ENCODE results near the gene MAPRE3.
A peak's percentile ranks its signal among the peaks of the same experiment; 100 is the strongest.
"Not testable (repeated sequence)": the region's sequence is repeated elsewhere in the genome, so short reads cannot be mapped to it uniquely, and the experiment has no call there.

MAPRE3 gene

GRCh38 chr2:26970244-26970927, at the start of gene MAPRE3:
Gene MAPRE3, plus strand, starts transcription at chr2:26970637. Its CDS starts 51,582 bp downstream, at chr2:27022219.
- DNase-seq (ENCODE audit: low spot score): peak; percentile 97

GRCh38 chr2:26921323-26921722, 49.1 kb upstream of the MAPRE3 start:
- DNase-seq (ENCODE audit: low spot score): no peak

GRCh38 chr2:26922405-26923188, 47.8 kb upstream of the MAPRE3 start:
- DNase-seq (ENCODE audit: low spot score): peak; percentile 72

GRCh38 chr2:26923189-26923466, 47.3 kb upstream of the MAPRE3 start:
- not testable (repeated sequence) for DNase-seq (ENCODE audit: low spot score)

- DNase-seq (ENCODE audit: low spot score): peak; percentile 42
Measured at GRCh38 chr2:26924731-26925099, 45.7 kb upstream of the MAPRE3 start.

GRCh38 chr2:26925100-26925791, 45.2 kb upstream of the MAPRE3 start:
- DNase-seq (ENCODE audit: low spot score): peak; percentile 62

GRCh38 chr2:26927221-26927620, 43.2 kb upstream of the MAPRE3 start:
- no peak for DNase-seq (ENCODE audit: low spot score)

- DNase-seq (ENCODE audit: low spot score): no peak
Measured at GRCh38 chr2:26932974-26933373, 37.5 kb upstream of the MAPRE3 start.

- DNase-seq (ENCODE audit: low spot score): peak; percentile 34
Measured at GRCh38 chr2:26933431-26934334, 36.8 kb upstream of the MAPRE3 start.

- DNase-seq (ENCODE audit: low spot score): peak; percentile 16
Measured at GRCh38 chr2:26934335-26934724, 36.1 kb upstream of the MAPRE3 start.

- no peak for DNase-seq (ENCODE audit: low spot score)
Measured at GRCh38 chr2:26934985-26935384, 35.5 kb upstream of the MAPRE3 start.

- no peak for DNase-seq (ENCODE audit: low spot score)
Measured at GRCh38 chr2:26936855-26937254, 33.6 kb upstream of the MAPRE3 start.

- no peak for DNase-seq (ENCODE audit: low spot score)
Measured at GRCh38 chr2:26938399-26939118, 31.9 kb upstream of the MAPRE3 start.

GRCh38 chr2:26940001-26940400, 30.4 kb upstream of the MAPRE3 start:
- DNase-seq (ENCODE audit: low spot score): no peak

GRCh38 chr2:26941486-26941885, 29.0 kb upstream of the MAPRE3 start:
- no peak for DNase-seq (ENCODE audit: low spot score)

GRCh38 chr2:26942543-26943295, 27.7 kb upstream of the MAPRE3 start:
- peak; percentile 83 for DNase-seq (ENCODE audit: low spot score)

- DNase-seq (ENCODE audit: low spot score): no peak
Measured at GRCh38 chr2:26945991-26946750, 24.3 kb upstream of the MAPRE3 start.

GRCh38 chr2:26946841-26947784, 23.3 kb upstream of the MAPRE3 start:
- no peak for DNase-seq (ENCODE audit: low spot score)

- no peak for DNase-seq (ENCODE audit: low spot score)
Measured at GRCh38 chr2:26948800-26949199, 21.6 kb upstream of the MAPRE3 start.

All from ecto neural progenitor cell (in vitro differentiated cells).